ENCODE measurements around the gene LTB4R.
"Not testable (repeated sequence)": the region's sequence is repeated elsewhere in the genome, so short reads cannot be mapped to it uniquely, and the experiment has no call there.

The LTB4R gene

DNA sequence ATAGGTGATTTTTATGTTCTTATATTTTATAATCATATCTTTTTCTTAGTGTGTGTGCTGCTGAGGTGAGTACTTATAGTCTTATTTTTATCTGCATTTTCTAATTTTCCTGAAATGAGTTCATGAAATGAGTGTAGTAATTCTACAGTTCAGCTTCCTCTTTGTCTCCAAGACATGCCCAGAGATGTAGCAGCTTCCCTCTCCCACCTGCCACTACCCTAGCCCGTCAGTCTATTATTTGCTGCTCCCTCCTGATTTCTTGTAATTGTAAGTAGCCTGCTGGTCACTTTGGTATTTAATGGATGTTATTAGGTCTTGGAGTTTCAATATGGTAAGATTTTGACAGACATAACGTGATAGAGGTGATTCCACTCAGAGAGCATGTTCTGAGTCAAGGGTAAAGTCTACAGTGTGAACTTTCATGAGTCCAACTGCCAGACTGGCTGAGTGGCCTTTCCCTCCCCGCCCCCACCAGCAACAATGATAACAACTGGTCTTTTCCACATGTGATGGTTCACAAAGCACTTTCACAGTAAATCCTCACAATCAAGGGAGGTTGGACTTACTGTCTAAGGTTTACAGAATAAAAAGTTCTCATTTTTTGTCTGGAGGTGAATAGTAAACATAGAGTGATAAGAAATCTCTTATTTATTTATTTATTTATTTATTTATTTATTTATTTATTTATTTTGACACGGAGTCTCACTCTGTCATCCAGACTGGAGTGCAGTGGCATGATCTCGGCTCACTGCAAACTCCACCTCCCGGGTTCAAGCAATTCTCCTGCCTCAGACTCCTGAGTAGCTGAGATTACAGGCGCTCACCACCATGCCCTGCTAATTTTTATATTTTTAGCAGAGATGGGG lies 32.7 kb downstream of the LTB4R start:
- DNase-seq (ENCODE audit: low read depth) = no peak

DNA sequence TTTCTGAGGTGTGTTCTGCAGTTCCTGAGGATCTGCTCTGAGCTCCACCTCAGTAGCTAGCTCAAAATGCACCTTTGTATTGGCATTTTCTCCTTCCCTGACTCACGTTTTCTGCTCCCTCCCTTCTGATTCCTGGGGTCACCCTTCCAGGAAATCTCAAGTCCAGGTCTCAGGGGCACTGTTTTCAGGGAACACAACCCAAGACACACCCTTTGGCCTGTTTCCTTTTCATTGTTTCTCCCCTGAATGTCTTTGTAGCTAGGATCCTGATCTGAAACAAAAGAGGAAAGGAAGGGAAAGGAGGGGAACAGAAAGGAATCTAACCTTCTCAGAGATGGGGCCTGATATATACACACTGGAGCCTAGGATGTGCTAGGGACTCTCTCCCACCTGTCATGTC lies 35.8 kb downstream of the LTB4R start:
- DNase-seq (ENCODE audit: low read depth) = no peak

DNA sequence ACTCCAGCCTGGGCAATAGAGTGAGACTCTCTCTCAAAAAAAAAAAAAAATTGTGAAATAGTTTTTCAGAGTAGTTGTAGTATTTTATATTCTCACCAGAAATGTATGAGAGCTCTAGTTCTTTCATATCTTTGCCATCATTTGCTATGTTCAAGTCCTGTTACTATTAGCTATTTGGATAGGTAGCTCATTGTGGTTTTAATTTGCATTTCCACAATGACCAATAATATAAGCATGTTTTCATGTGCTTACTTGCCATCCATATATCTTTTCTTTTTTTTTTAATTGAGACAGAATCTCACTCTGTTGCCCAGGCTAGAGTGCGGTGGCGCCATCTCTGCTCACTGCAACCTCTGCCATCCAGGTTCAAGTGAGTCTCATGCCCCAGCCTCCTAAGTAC lies 36.9 kb downstream of the LTB4R start:
- DNase-seq (ENCODE audit: low read depth) = no peak

DNA sequence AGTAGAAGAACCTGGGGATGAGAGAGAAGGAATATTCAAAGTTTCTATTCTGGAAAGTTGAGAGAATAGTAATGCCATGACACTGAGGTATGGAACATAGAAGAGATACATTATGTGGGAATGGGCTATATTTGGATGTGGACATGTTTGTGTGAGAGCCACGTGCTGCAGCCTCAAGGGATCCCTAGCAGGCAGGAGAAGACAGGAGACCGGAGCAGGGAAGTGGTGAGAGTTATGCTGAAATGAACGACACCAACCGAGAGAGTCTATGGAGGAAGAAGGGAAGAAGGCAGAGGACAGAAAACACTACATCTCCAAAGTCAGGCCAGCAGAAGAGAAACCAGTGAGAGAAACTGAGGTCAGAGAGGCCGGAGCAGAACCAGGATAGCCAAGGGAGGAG lies 38.4 kb downstream of the LTB4R start:
- no peak for DNase-seq (ENCODE audit: low read depth)

DNA sequence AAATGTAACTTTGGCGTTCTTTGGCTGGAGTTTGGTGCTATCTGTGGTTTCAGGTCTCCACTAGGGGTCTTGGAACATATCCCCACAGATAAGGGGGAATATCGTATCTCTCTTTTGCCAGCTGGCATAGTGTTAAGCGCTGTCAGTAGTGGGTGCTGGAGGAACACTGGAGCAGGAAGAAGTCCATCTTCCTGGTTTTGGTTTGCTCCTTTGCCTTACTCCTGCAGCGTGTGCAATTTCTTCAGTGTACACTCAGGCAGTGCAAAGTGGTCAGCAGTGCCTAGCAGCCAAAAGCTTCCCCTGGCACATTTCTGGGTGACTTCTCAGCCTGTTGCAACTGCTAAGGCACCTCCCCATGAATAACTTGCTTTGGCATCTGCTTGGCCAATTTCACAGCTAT lies 40.2 kb downstream of the LTB4R start:
- DNase-seq (ENCODE audit: low read depth) = peak; percentile 58

DNA sequence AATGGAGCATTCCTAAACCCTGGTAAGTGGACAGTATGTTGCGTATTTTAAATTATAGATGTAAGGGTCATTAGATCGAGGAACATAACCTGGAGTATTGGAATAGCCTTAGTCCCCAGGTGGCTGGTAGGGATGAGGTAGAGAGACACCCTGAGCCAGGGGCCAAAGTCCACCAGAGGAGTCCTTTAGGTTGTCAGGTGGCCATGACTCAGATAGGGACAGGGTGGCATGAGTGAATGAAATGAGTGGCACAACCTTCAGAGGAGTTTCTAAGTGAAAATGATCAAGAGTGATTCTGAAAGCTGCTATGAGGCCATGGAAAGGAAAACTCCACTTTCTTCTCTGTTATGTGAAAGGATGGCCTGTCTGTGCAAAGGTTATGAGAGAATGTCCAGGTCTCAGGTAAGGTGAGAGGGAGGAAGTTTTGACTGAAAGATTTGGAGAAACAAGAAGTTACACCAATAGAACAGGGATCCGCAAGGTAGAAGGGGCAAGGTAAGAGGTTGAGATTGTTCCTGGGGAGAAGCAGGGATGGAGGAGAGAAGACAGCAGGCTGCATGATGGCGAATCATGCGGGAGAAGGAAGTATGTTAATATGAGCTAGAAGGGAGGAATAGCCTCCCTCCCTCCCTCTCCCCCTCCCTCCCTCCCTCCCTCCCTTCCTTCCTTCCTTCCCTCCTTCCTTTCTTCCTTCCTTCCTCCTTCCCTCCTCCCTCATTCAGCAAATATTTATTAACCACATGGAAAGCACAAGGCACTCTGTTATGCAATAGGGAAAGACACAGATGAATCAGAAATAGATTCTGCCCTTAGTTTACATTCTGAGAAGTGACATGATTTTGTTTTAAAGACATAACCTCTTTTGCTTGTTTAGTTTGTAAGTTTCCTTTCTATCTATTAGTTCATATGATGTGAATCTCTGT lies 42.5 kb downstream of the LTB4R start:
- peak; percentile 70 for DNase-seq (ENCODE audit: low read depth)

DNA sequence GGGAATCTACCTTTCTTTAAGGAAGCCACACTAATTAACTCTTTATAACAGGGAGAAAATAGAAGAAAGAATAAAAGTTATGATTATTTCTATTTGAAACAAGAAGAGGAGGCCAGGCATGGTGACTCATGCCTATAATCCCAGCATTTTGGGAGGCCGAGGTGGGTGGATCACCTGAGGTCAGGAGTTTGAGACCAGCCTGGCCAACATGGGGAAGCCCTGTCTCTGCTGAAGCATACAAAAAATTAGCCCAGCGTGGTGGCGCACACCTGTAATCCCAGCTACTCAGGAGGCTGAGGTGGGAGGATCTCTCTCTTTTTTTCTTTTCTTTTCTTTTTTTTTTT lies 43.2 kb downstream of the LTB4R start:
- not testable (repeated sequence) for DNase-seq (ENCODE audit: low read depth)

DNA sequence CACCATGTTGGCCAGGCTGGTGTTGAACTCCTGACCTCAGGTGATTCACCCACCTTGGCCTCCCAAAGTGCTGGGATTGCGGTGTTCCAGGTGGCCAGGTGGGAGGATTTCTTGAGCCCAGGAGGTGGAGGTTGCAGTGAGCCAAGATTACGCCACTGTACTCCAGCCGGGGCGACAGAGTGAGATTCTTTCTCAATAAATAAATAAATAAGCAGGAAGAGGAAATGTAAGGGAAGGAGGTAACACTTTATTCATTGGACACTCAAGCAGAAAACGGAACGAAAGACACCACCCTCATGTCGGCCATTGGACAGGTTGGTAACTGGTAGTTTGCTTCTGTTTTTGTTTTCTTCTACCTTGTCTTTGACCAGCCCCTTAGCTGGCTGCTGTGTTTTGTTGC lies 43.7 kb downstream of the LTB4R start:
- no peak for DNase-seq (ENCODE audit: low read depth)

DNA sequence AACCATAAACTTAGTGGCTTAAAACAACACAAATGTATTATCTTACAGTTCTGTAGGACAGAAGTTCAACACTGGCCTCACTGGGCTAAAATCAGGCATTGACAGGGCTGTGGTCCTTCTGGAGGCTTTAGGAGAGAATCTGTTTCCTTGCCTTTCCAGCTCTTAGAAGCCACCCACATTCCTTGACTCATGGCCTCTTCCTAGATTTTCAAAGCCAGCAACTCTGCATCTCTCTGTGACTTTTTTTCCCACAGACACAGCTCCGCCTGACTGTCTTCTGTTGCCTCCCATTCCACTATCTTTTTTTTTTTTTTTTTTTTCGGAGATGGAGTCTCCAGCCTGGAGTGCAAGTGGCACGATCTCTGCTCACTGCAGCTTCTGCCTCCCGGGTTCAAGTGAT lies 44.9 kb downstream of the LTB4R start:
- no peak for DNase-seq (ENCODE audit: low read depth)

DNA sequence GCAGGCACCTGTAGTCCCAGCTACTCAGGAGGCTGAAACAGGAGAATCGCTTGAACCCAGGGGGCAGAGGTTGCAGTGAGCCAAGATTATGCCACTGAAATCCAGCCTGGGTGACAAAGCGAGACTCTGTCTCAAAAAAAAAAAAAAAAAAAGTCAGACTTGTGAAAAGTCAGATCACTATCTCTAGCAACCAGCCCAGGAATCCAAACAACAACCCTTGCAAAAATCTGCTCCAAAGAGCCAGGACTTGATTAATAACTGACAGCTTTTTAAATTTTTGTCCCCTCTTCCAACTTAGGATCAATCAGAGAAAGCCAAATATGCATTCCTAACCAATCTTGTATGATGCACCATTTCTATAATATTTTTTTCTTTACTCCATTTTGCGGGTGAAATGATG lies 49.0 kb downstream of the LTB4R start:
- DNase-seq (ENCODE audit: low read depth) = no peak

DNA sequence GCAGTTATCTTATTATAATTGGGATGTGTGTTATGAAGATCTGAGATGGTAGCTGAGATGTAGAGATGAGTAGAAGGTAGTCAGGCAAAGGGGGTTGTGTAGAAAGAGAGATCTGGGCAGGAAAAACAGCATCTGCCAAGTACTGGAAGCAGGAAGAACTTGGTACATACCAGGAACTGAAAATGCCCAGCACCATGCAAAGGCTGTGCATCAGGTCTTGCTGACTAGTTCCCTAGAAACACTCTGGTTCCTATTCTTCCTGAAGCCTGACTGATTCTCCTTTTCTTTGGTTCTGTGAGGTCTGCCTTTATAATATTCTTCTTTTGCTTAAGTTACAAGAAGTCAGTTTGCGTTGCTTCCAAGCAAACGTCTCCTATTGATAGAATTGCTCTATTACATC lies 50.0 kb downstream of the LTB4R start:
- no peak for DNase-seq (ENCODE audit: low read depth)

DNA sequence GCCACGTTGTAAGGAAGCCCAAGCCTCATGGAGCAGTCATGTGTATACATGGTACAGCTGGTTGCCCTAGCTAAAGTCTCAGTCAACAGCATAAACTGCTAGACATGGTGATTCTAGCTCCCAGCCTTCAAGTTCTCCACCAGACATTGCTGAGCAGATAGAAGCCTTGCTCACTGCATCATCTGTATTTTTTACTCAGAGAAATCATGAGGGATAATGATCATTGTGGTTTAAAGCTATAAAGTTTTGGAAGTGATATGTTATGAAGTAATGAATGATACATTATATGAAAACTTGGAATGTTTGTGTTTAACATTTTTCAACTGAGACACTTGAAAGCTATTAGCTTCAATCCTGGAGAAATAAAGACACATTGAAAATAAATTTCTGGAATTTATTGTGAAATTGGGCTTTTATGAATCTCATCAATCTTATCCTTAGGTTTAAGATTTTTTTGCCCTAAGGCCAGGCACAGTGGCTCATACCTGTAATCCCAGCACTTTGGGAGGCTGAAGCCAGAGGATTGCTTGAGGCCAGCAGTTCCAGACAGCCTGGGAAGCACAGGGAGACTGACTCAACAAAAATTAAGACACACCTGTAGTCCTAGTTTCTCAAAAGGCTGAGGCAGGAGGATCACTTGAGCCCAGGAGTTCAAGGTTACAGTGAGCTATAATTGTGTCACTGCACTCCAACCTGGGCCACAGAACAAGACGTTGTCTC lies 51.1 kb downstream of the LTB4R start:
- peak; percentile 90 for DNase-seq (ENCODE audit: low read depth)

DNA sequence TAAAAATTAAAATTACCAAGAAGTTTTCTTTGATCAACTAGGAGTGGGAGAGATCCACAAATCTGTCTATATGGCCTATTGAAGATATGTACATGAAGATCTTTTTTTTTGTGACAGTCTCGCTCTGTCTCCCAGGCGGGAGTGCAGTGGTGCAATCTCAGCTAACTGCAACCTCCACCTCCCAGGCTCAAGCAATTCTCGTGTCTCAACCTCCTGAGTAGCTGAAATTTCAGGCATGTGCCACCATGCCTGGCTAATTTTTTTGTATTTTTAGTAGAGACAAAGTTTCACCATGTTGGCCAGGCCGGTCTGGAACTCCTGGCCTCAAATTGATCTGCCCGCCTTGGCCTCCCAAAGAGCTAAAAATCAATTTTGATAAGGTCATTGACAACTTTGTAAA lies 52.1 kb downstream of the LTB4R start:
- DNase-seq (ENCODE audit: low read depth) = no peak

DNA sequence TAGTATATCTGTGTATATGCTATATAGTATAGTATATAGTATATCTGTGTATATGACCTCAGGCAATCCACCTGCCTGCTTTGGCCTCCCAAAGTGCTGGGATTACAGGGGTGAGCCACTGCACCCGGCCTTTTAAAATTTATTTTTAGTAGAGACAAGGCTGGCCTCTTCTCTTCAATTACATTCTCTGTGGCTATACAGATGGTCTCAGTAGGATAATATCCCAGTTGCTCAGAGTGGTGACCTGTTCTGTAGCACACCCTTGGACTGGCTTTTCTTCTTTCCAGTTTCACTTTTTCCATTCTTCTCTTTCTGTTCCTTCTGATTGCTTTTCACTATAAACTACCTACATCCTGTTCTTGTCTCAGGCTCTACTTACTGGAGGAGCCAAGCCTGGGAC lies 53.5 kb downstream of the LTB4R start:
- DNase-seq (ENCODE audit: low read depth) = no peak

DNA sequence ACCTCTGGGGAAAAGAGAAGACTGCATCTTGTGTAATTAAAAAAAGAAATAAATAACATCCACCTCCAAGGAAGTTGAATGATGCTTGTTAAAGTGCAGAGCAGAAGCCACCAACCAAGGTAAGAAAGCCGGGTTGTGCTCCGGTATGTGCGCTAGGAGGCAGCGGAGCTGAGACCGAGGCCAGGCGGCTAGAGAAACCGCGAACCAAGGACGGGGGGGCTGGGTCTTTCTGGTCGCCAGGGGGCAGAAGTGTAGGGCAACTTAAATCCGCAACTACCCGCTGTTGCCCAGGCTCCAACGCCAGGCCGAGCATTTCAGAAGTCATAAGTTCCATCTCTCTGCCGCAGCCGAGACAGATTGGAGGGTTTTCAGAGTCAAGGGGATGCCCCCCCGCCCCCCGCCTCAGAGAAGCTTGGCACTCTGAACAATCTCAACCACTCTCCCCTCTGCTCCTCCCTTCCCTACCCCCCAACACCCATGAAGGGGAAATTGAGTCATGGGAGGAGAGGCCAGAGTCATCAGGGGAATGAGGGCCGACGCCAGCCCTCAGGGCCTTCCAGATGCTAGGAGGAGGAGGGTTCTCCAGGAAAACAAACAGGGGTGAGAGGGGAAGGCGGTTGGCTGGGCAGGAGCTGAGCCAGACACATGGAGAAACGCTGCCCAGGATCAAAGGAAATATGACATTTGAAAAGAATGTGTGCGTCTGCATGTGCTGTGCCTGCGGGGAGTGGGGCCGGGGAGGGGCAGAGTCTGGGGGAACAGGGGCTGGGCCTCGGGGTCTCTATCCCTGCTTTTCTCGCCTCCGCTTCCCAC lies 54.5 kb downstream of the LTB4R start:
- DNase-seq (ENCODE audit: low read depth) = peak; percentile 94

DNA sequence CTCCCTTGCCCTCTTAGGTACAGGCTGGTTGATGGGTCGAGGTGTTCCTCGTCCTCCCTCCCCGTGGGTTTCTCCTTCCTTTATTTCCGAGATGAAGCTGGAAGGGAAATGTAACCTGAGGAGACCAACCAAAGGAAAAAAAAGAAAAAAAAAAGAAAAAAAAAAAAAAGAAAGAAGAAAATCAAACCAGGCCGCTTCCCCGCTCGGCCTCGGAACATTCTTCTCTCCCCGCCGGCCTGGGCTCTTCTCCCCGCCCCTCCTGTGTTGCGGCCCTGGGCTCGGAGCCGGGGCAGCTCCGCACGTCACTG lies 55.1 kb downstream of the LTB4R start:
- no peak for DNase-seq (ENCODE audit: low read depth)

DNA sequence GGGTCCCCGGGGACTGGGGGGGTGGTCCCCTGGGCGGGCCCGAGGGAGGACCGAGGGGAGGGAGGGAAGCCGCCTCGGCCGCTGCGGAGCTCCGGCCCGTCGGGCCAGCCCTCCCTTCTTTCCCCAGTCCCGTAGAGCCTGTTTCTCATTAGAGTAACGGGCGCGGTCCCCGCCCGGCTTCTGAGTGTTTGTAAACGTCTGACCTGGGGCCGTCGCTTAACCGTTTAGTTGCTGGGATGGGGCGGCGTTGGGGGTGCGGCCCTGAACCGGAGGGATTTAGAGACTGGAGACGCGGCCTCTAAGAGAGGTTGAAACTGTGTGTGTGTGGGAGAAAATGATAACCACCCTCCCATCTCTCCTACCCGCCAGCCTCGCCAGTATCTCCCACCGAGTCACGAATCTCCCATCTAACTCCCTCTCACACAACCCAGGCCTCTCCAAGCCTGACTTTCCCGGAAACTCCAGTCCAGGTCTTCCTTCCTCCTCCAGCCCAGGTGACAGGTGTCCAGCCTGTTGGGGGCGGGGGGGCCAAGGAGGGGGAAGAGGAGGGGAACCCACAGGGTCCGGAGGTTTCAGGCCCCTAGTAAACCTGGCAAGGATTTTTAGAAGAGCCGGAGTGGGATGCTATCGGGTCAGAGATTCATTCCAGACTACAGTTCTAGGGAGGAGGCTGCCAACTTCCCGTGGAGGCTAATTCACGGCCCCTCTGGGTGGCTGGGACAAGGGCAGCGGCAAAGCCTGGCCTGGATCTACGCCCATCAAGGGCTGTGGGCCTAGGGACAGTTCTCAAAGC lies 55.6 kb downstream of the LTB4R start:
- DNase-seq (ENCODE audit: low read depth) = peak; percentile 95

Data from EH (cell line).